Hepatocyte (in vitro differentiated cells): ENCODE measurements around the gene FXYD1.
"Not testable (repeated sequence)": the region's sequence is repeated elsewhere in the genome, so short reads cannot be mapped to it uniquely, and the experiment has no call there.

Experiments
- CTCF ChIP-seq: fragments of 200-600 bp; sonication (generic); IDR thresholded peaks from 2 replicates; pipeline ENCODE4 v1.5.1; 2016; ENCODE audit warnings: antibody characterized with exemption, mild to moderate bottlenecking; ENCODE audit not compliant: poor library complexity
- EZH2 ChIP-seq: fragments of 200-600 bp; sonication (generic); IDR thresholded peaks from 2 replicates; pipeline ENCODE4 v1.6.1; 2016; ENCODE audit warnings: antibody characterized with exemption, mild to moderate bottlenecking, borderline replicate concordance

GRCh38 chr19:35101949-35102348 lies 36.7 kb upstream of the FXYD1 start:
- not testable (repeated sequence) for TF ChIP-seq CTCF, EZH2
